H1 (cell line): ENCODE results near the gene KCNRG. TPM values are rescaled to one million over a fixed set of nuclear protein-coding genes. Genes with fewer than 3 reads are reported as not detected.

Experiments
- CBX8 ChIP-seq: fragments of 300-800, 300-1000 bp; sonication (generic); IDR thresholded peaks from 2 replicates; pipeline ENCODE4 v1.7.1; 2016; ENCODE audit warnings: low read depth, low read length, borderline replicate concordance
- CHD7 ChIP-seq: fragments of 300-600 bp; sonication (generic); IDR thresholded peaks from 2 replicates; pipeline ENCODE4 v1.7.1; 2012; ENCODE audit warnings: low read length, moderate library complexity, mild to moderate bottlenecking, inconsistent platforms; ENCODE audit not compliant: insufficient replicate concordance
- CREB1 ChIP-seq: IDR thresholded peaks from 2 replicates; pipeline ENCODE4 v1.6.1; 2012; ENCODE audit warnings: inconsistent platforms
- POLR2A ChIP-seq, 2 experiments: IDR thresholded peaks; 1 replicate in 1 of 2; 2 replicates in 1 of 2; pipeline ENCODE4 v1.6.1; 2011; ENCODE audit warnings: low read depth in 2 of 2, low read length in 2 of 2, mild to moderate bottlenecking in 2 of 2; ENCODE audit errors: control extremely low read depth in 1 of 2
- SUZ12 ChIP-seq: fragments of 200-600 bp; sonication (generic); IDR thresholded peaks from 2 replicates; pipeline ENCODE4 v1.6.1; 2012; ENCODE audit warnings: mild to moderate bottlenecking, inconsistent platforms, low read length, moderate library complexity, mixed read lengths
- TAF1 ChIP-seq: IDR thresholded peaks from 2 replicates; pipeline ENCODE4 v1.6.1; 2011; ENCODE audit warnings: mild to moderate bottlenecking, low read depth, low read length
- polyA plus RNA-seq, 7 experiments: library from polyadenylated mRNA; depleted of rRNA in 3 of 7; stranded (reverse) in 5 of 7; unstranded in 2 of 7; fragments of >200 nt in 5 of 7; fragments of 200-250 nt in 2 of 7; gene quantifications; 1 replicate in 5 of 7; 2 replicates in 1 of 7; 4 replicates in 1 of 7; pipeline versions ENCODE4 v1.2.1 to v1.2.3, GENCODE V29; 2011 to 2013; ENCODE audit warnings: missing spikeins in 2 of 7, mixed read lengths in 2 of 7
- total RNA-seq: library from RNA; stranded (reverse); fragmentation: NEBNext Ultra II Directional; extraction: Animal tissue kit (Norgen Biotek cat#: 25700); gene quantifications from 2 replicates; pipeline ENCODE4 v1.2.1, GENCODE V29; 2021
- TF ChIP-seq, protein P1 (sequence below): IDR thresholded peaks from 2 replicates; pipeline ENCODE4 v1.6.1; 2012; ENCODE audit warnings: inconsistent platforms

KCNRG gene
- total and polyA plus RNA-seq, 2 of the 8 experiments (the other 6 are each of a cell fraction or from before 2014, with no cell fraction given) = 0.65 to 1.2 TPM

DNA sequence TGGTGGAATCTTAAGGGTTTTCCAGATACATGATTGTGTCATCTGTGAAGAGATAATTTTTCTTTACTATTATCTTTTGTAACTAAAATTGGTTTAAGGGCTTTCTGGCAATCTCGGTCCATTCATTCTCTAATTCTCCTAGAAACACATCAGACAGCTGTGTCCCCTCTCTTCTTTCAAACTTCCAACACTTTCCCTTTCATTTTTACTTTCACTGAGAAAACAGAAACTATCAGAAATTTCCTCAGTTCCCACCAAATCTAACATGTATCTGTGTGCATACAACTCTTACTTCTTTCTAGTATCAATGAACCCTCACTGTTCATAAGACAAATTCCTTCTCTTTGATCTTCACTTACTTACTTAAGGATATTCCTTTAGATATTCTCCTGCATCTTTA is 40.2 kb downstream of the KCNRG start (continued):
- no peak for TF ChIP-seq CHD7
- no peak for TF ChIP-seq CREB1
- no peak for TF ChIP-seq CBX8
- no peak for TF ChIP-seq POLR2A (IDR thresholded peaks at IDR 0.05; ENCODE audit: control extremely low read depth in 1 of 2, low read depth in 2 of 2, low read length in 2 of 2)
- TF ChIP-seq, protein P1, sequence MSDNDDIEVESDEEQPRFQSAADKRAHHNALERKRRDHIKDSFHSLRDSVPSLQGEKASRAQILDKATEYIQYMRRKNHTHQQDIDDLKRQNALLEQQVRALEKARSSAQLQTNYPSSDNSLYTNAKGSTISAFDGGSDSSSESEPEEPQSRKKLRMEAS = no peak
- no peak for TF ChIP-seq SUZ12
- no peak for TF ChIP-seq TAF1
- TF ChIP-seq, all 59 proteins: peak for 0
